Measurements from ENCODE around the gene NDUFC2.
"Not testable (repeated sequence)": the region's sequence is repeated elsewhere in the genome, so short reads cannot be mapped to it uniquely, and the experiment has no call there.

NDUFC2 gene

GRCh38 chr11:78033040-78033439 is 46.6 kb downstream of the NDUFC2 start:
- Mint-ChIP-seq H3K4me3 (no peak overlapping the region), H3K9me3 (no peaks in the 10 kb centered on the region), H3K36me3 (no peaks in the 10 kb centered on the region), H3K27me3 (no peaks in the 10 kb centered on the region), H3K4me1 (peaks cover 7% of the 10 kb centered on the region), H3K27ac (no peak overlapping the region)
- no peak for ATAC-seq

DNA sequence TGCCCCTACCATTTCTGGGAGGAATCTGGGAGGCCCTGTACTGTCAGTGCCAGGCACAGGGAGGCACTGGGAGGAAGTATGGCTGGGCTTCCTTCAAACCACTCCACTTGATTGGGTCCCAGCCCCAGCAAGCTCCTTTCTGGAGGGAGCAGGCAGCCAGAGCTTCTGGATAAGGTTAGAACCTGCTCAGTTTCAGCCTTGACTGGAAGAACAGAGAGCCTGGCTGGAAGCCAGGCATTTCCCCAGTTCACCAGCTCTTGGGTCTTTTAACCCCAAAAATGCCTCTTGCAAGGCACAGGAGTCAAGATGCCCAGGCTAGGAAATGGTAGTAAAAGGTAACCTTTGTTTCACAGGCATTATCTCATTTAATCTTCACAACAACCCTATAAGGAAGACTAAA is 47.6 kb downstream of the NDUFC2 start:
- Mint-ChIP-seq H3K4me3 (no peak overlapping the region), H3K4me1 (peaks cover 7% of the 10 kb centered on the region), H3K27me3 (no peaks in the 10 kb centered on the region), H3K27ac (no peak overlapping the region), H3K36me3 (no peaks in the 10 kb centered on the region), H3K9me3 (no peaks in the 10 kb centered on the region)
- no peak for ATAC-seq

DNA sequence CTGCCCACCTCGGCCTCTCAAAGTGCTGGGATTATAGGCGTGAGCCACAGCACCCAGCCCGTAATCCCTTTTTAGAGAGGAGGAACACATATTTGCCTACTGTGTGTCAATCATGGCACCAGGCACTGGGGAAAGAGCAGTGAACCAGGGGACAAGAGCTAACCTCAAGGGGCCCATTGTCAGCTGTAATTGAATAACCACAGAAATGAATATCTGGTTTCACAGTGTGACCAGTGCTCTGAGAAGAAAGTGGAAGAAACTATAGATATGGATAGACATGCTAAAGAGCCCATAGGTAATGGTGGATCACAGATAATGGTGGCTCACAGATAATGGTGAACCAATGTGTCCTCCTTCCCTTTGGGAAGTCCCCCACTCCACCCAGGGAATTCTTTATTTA is 48.0 kb downstream of the NDUFC2 start:
- H3K27me3 Mint-ChIP-seq = no peaks in the 10 kb centered on the region
- H3K36me3 Mint-ChIP-seq = no peaks in the 10 kb centered on the region
- H3K27ac Mint-ChIP-seq = no peak overlapping the region
- no peaks in the 10 kb centered on the region for H3K9me3 Mint-ChIP-seq
- no peak for ATAC-seq
- peaks cover 7% of the 10 kb centered on the region for H3K4me1 Mint-ChIP-seq
- H3K4me3 Mint-ChIP-seq = no peak overlapping the region

- peaks cover 7% of the 10 kb centered on the region for H3K4me1 Mint-ChIP-seq
- H3K9me3 Mint-ChIP-seq = no peaks in the 10 kb centered on the region
- H3K4me3 Mint-ChIP-seq = no peak overlapping the region
- peak; percentile 12 for ATAC-seq
- no peak overlapping the region for H3K27ac Mint-ChIP-seq
- H3K36me3 Mint-ChIP-seq = no peaks in the 10 kb centered on the region
- no peaks in the 10 kb centered on the region for H3K27me3 Mint-ChIP-seq
Measured at GRCh38 chr11:78030429-78031325, 49.0 kb downstream of the NDUFC2 start.

DNA sequence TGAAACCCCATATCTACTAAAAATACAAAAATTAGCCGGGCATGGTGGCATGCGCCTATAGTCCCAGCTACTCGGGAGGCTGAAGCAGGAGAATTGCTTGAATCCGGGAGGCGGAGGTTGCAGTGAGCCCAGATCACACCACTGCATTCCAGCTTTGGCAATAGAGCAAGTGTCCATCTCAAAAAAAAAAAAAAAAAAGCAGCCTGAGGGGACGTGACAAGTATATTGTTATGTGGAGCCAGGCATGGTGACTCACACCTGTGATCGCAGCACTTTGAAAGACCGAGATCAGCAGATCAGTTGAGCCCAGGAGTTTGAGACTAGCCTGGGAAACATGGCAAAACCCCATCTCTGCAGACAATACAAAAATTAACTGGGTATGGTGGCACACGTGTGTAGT is 51.2 kb downstream of the NDUFC2 start:
- H3K27me3 Mint-ChIP-seq, H3K9me3 Mint-ChIP-seq, H3K4me3 Mint-ChIP-seq, H3K4me1 Mint-ChIP-seq, ATAC-seq, H3K27ac Mint-ChIP-seq, H3K36me3 Mint-ChIP-seq: not testable (repeated sequence)

DNA sequence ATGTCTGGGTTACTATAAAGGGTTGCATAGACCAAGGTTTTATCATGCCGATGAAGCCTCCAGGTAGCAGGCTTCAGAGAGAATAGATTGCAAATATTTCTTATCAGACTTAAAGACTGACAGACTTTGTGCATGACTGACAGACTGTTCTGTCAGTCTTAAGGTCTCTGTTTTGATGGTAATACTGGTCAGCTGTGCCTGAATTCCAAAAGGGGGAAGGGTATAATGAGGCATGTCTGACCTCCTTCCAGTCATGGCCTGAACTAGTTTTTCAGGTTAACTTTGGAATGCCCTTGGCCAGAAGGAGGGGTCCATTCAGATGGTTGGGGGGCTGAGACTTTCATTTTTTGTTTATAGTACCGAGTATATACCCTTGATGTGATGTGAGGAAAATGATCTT is 51.9 kb downstream of the NDUFC2 start:
- Mint-ChIP-seq H3K9me3 (no peaks in the 10 kb centered on the region), H3K36me3 (no peaks in the 10 kb centered on the region), H3K27me3 (peaks cover 14% of the 10 kb centered on the region), H3K4me3 (no peak overlapping the region), H3K4me1 (peaks cover 3% of the 10 kb centered on the region), H3K27ac (no peak overlapping the region)
- ATAC-seq = no peak

- no peak overlapping the region for H3K4me3 Mint-ChIP-seq
- H3K27ac Mint-ChIP-seq = no peak overlapping the region
- H3K36me3 Mint-ChIP-seq = no peaks in the 10 kb centered on the region
- no peak for ATAC-seq
- H3K27me3 Mint-ChIP-seq = peaks cover 28% of the 10 kb centered on the region
- H3K9me3 Mint-ChIP-seq = no peaks in the 10 kb centered on the region
- H3K4me1 Mint-ChIP-seq = peaks cover 10% of the 10 kb centered on the region
Measured at GRCh38 chr11:78025378-78025777, 54.3 kb downstream of the NDUFC2 start.

DNA sequence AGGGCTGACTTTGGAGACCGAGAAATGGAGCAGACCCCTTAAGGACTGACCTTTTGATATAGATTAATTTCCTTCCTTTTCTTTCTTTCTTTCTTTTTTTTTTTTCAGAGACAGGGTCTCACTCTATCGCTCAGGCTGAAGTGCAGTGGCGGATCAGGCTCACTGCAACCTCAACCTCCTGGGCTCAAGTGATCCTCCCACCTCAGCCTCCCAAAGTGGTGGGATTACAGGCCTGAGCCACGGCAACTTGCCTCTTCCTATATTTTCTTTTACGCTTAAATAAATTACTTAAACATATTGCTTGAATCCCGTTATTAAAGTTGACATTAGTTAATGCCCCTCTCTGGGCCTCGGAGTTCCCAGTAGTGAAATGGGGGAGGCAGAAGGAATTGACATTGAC is 56.2 kb downstream of the NDUFC2 start:
- H3K9me3 Mint-ChIP-seq = no peaks in the 10 kb centered on the region
- peaks cover 28% of the 10 kb centered on the region for H3K27me3 Mint-ChIP-seq
- H3K27ac Mint-ChIP-seq = no peak overlapping the region
- H3K4me3 Mint-ChIP-seq = no peak overlapping the region
- no peak for ATAC-seq
- peaks cover 10% of the 10 kb centered on the region for H3K4me1 Mint-ChIP-seq
- H3K36me3 Mint-ChIP-seq = no peaks in the 10 kb centered on the region

DNA sequence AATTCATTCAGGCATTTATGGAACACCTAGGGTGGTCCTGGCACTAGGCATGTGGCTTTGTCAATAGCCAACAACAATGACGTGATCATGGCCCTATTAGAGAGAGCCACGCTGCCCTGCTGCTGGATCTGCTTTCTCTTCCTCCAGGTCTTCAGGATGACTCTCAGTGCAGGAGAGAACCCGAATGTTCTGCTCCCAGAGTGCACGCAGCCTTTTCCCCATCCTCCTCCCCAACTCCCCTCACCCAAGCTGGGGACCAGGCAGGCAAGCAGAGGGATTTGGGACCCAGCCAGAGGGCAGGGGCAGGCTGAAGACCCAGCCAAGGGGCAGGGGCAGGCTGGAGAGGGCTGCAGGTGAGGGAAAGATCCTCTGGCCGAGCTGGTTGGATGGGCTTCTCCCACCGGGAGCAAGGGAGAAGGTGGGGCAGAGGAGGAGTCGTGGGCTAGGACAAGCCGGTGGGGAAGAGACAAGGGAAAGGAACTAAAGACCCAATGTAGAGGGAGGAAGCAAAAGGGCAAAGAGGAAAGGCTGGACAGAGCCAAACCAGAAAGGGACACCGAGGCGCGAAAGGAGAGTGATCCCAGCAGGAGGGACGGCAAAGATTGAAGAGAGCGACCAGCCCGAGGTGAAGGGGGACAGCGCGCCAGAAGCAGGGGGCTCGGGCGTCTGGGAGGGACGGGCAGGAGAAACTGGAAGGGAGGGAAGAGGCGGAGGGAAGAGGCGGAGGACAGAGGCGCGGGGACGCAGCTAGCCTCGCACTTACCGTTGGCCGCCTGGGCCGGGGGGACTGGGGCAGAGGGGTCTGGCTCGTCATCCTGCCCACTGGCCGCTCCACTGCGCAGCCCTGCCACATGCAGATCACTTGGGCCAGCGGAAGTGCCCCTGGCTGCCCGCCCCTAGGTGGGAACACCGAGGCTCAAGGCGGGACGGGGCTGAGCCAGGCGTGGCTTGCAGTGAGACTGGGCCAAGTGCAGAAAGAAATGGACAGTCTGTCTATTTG is 57.0 kb downstream of the NDUFC2 start, which contains the start of gene KCTD14:
TSS of gene KCTD14 (minus strand) at position 880 of the 1,000 bp plus-strand sequence. CDS start at position 853, 27 bp downstream.
- H3K9me3 Mint-ChIP-seq = no peaks in the 10 kb centered on the region
- no peak for ATAC-seq

DNA sequence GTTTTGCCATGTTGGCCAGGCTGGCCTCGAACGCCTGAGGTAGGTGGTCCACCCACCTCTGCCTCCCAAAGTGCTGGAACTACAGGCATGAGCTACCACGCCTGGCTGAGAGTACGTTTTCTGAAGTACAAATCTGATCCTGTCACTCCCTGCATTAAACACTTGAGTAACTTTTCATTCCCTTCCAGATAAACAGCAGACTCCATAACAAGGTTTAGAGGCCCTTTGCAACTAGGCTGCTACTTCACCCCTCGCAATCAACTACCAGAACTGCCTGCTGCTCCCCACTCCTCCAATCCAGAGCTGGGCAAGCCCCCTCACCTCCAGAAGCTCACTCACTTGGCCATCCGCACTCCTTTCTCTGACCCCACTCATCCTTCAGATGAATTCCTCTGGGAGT is 58.1 kb downstream of the NDUFC2 start:
- peaks cover 28% of the 10 kb centered on the region for H3K27me3 Mint-ChIP-seq
- peaks cover 10% of the 10 kb centered on the region for H3K4me1 Mint-ChIP-seq
- no peak overlapping the region for H3K27ac Mint-ChIP-seq
- no peaks in the 10 kb centered on the region for H3K9me3 Mint-ChIP-seq
- ATAC-seq = no peak
- H3K4me3 Mint-ChIP-seq = no peak overlapping the region
- no peaks in the 10 kb centered on the region for H3K36me3 Mint-ChIP-seq

More for the DNA sequence above, 57.0 kb downstream of the NDUFC2 start, which contains the start of gene KCTD14:
- no peaks in the 10 kb centered on the region for H3K36me3 Mint-ChIP-seq
- H3K27ac Mint-ChIP-seq = no peak within 1 kb of the TSS
- H3K4me3 Mint-ChIP-seq = no peak within 1 kb of the TSS
- peaks cover 10% of the 10 kb centered on the region for H3K4me1 Mint-ChIP-seq
- peaks cover 28% of the 10 kb centered on the region for H3K27me3 Mint-ChIP-seq

- Mint-ChIP-seq H3K27ac (no peak overlapping the region), H3K36me3 (no peaks in the 10 kb centered on the region), H3K4me1 (peaks cover 22% of the 10 kb centered on the region), H3K4me3 (no peak overlapping the region), H3K9me3 (no peaks in the 10 kb centered on the region), H3K27me3 (peaks cover 28% of the 10 kb centered on the region)
- ATAC-seq = no peak
Measured at GRCh38 chr11:78020246-78020645, 59.4 kb downstream of the NDUFC2 start.

DNA sequence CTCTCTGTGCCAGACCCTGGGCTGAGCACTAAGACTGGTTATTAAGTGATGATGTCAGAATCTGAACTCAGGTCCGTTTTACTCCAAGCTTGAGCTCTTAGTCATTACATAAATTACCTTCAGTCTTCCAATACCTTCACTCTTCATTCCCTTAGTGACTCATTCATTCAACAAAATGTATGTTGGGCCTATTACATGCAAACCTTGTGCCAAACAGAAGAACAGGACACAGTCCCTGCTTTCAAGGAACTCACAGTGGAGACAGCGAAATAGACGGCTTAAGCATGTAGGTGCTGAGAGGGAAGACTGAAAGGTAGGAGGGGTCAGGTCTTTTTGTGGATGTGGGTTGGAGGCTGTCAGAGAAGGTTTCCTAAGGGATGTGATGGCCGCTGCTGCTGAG is 59.9 kb downstream of the NDUFC2 start:
- no peak for ATAC-seq
- no peaks in the 10 kb centered on the region for H3K36me3 Mint-ChIP-seq
- H3K27ac Mint-ChIP-seq = no peak overlapping the region
- no peaks in the 10 kb centered on the region for H3K9me3 Mint-ChIP-seq
- peaks cover 28% of the 10 kb centered on the region for H3K27me3 Mint-ChIP-seq
- H3K4me3 Mint-ChIP-seq = no peak overlapping the region
- H3K4me1 Mint-ChIP-seq = peaks cover 25% of the 10 kb centered on the region

All from stimulated activated memory B cell treated with anti-CD40 and anti-IgM and Interleukin-4, amounts not matched to agents 10 μg/mL and 1 μg/mL and 100 μg/mL, for 72 hours (primary cell).